IMR-90 (cell line): ENCODE measurements around the gene ACTA2. TPM values are rescaled to one million over a fixed set of nuclear protein-coding genes. Genes with fewer than 3 reads are reported as not detected.

ENCODE experiments used
- ATAC-seq: fragments of 200-7000 bp; cut with Tn5 transposase; 2 replicates; pipeline ENCODE4 v1.9.1; 2020; ENCODE audit warnings: low read depth, mild to moderate bottlenecking, moderate library complexity
- BruUV-seq: library from RNA; stranded (reverse); fragments of 400-500 nt; replicated peaks from 2 replicates; lab custom pipeline; 2021; lab: Mats Ljungman, UMichigan
- CTCF ChIA-PET: fragments of 300-600 bp; formaldehyde crosslinking; extraction: SDS; loops from one replicate; lab custom pipeline; 2021; ENCODE audit warnings: antibody characterized with exemption; lab: Yijun Ruan, JAX
- POLR2A ChIA-PET: fragments of 300-600 bp; sonication (Branson Sonifier 250); formaldehyde crosslinking; loops from one replicate; lab custom pipeline; 2022; ENCODE audit warnings: antibody characterized with exemption; ENCODE audit not compliant: unreplicated experiment; lab: Charles Lee
- DNase-seq: peaks from one replicate; pipeline ENCODE4 v3.0.0; 2013
- H2AFZ ChIP-seq: replicated peaks from 2 replicates; pipeline ENCODE3; 2013; ENCODE audit warnings: low read length, mild to moderate bottlenecking; ENCODE audit not compliant: poor library complexity
- H2AK5ac ChIP-seq: 2 replicates; pipeline ENCODE4 v1.6.1; 2013; ENCODE audit warnings: low read depth, low read length, inconsistent platforms
- H2AK9ac ChIP-seq: replicated peaks from 2 replicates; pipeline ENCODE3; 2013; ENCODE audit warnings: mild to moderate bottlenecking, low read depth, low read length, moderate library complexity; ENCODE audit not compliant: poor library complexity
- H2BK120ac ChIP-seq: 2 replicates; pipeline ENCODE4 v1.6.1; 2013; ENCODE audit warnings: low read depth, low read length, inconsistent platforms
- H2BK15ac ChIP-seq: 3 replicates; pipeline ENCODE4 v1.6.1; 2013; ENCODE audit warnings: low read depth, low read length, inconsistent platforms
- H2BK20ac ChIP-seq: 2 replicates; pipeline ENCODE4 v1.6.1; 2013; ENCODE audit warnings: low read depth, mild to moderate bottlenecking, inconsistent platforms, low read length, moderate library complexity
- H2BK5ac ChIP-seq: 2 replicates; pipeline ENCODE4 v1.6.1; 2013; ENCODE audit warnings: mild to moderate bottlenecking, low read depth, low read length, inconsistent platforms; ENCODE audit not compliant: poor library complexity, severe bottlenecking
- H3K14ac ChIP-seq: replicated peaks from 2 replicates; pipeline ENCODE4 v1.6.1; 2013; ENCODE audit warnings: low read depth, low read length, inconsistent platforms
- H3K18ac ChIP-seq: 2 replicates; pipeline ENCODE4 v1.6.1; 2013; ENCODE audit warnings: low read depth, low read length, control low read depth
- H3K23ac ChIP-seq: 2 replicates; pipeline ENCODE4 v1.6.1; 2013; ENCODE audit warnings: low read depth, low read length, inconsistent platforms
- H3K27ac ChIP-seq: 2 replicates; pipeline ENCODE4 v1.5.1; 2013; ENCODE audit warnings: mild to moderate bottlenecking, control low read depth, low read length; ENCODE audit not compliant: insufficient read depth
- H3K27me3 ChIP-seq: 2 replicates; pipeline ENCODE4 v1.6.1; 2013; ENCODE audit warnings: low read length; ENCODE audit not compliant: control insufficient read depth, insufficient read depth
- H3K36me3 ChIP-seq: 2 replicates; pipeline ENCODE4 v1.6.1; 2013; ENCODE audit warnings: low read length, mixed read lengths; ENCODE audit not compliant: control insufficient read depth, insufficient read depth
- H3K4ac ChIP-seq: 2 replicates; pipeline ENCODE4 v1.6.1; 2013; ENCODE audit warnings: low read depth, low read length, inconsistent platforms
- H3K4me1 ChIP-seq: 2 replicates; pipeline ENCODE4 v1.6.1; 2013; ENCODE audit warnings: low read length, mixed read lengths; ENCODE audit not compliant: control insufficient read depth, insufficient read depth
- H3K4me2 ChIP-seq: 2 replicates; pipeline ENCODE4 v1.6.1; 2013; ENCODE audit warnings: low read depth, mild to moderate bottlenecking, control low read depth, low read length, moderate library complexity
- H3K4me3 ChIP-seq: 2 replicates; pipeline ENCODE4 v1.5.1; 2013; ENCODE audit warnings: low read depth, mild to moderate bottlenecking, control low read depth, low read length, moderate library complexity; ENCODE audit not compliant: insufficient read depth
- H3K56ac ChIP-seq: 2 replicates; pipeline ENCODE4 v1.6.1; 2013; ENCODE audit warnings: low read length, inconsistent platforms; ENCODE audit not compliant: insufficient read depth; ENCODE audit errors: extremely low read depth
- H3K79me1 ChIP-seq, 2 experiments: 2 replicates each; pipeline ENCODE4 v1.6.1; 2013; ENCODE audit warnings: low read length in 2 of 2, inconsistent platforms in 1 of 2, low read depth in 1 of 2
- H3K9ac ChIP-seq: 2 replicates; pipeline ENCODE4 v1.6.1; 2013; ENCODE audit warnings: low read depth, low read length, control low read depth
- H3K9me1 ChIP-seq: 2 replicates; pipeline ENCODE4 v1.6.1; 2013; ENCODE audit warnings: low read length, inconsistent platforms; ENCODE audit not compliant: insufficient read depth
- H3K9me3 ChIP-seq: 2 replicates; pipeline ENCODE4 v1.6.1; 2013; ENCODE audit warnings: low read length; ENCODE audit not compliant: control insufficient read depth, insufficient read depth
- H4K20me1 ChIP-seq: 2 replicates; pipeline ENCODE4 v1.6.1; 2013; ENCODE audit warnings: low read length, inconsistent platforms; ENCODE audit not compliant: insufficient read depth
- H4K5ac ChIP-seq: 2 replicates; pipeline ENCODE4 v1.6.1; 2013; ENCODE audit warnings: mild to moderate bottlenecking, low read depth, low read length, control low read depth
- H4K8ac ChIP-seq, 2 experiments: 2 replicates each; pipeline ENCODE4 v1.6.1; 2013; ENCODE audit warnings: low read depth in 2 of 2, low read length in 2 of 2, control low read depth in 1 of 2, inconsistent platforms in 1 of 2
- H4K91ac ChIP-seq: 2 replicates; pipeline ENCODE4 v1.6.1; 2013; ENCODE audit warnings: low read depth, low read length, inconsistent platforms; ENCODE audit not compliant: insufficient read depth
- BHLHE40 ChIP-seq: fragments of 150-350 bp; IDR thresholded peaks from 2 replicates; pipeline ENCODE4 v1.6.1; 2016; ENCODE audit warnings: mild to moderate bottlenecking, low read depth, low read length
- FOS ChIP-seq: fragments of 150-350 bp; IDR thresholded peaks from 2 replicates; pipeline ENCODE4 v1.6.1; 2016; ENCODE audit warnings: low read depth, low read length
- MAZ ChIP-seq: IDR thresholded peaks from 2 replicates; pipeline ENCODE4 v1.6.1; 2012; ENCODE audit warnings: low read depth, mild to moderate bottlenecking, low read length, improper control_type of control experiment, moderate library complexity, borderline replicate concordance
- MXI1 ChIP-seq: IDR thresholded peaks from 2 replicates; pipeline ENCODE4 v1.6.1; 2012; ENCODE audit warnings: low read depth, mild to moderate bottlenecking, low read length, moderate library complexity, borderline replicate concordance
- RAD21 ChIP-seq: IDR thresholded peaks from 2 replicates; pipeline ENCODE4 v1.6.1; 2012; ENCODE audit warnings: low read length, improper control_type of control experiment
- SMC3 ChIP-seq: fragments of 150-350 bp; IDR thresholded peaks from 2 replicates; pipeline ENCODE4 v1.6.1; 2016; ENCODE audit warnings: low read depth, mild to moderate bottlenecking, antibody characterized with exemption, low read length, moderate library complexity
- WGBS, 2 experiments: methylation state at CpG; one replicate each; pipeline versions ENCODE4 v1.1.5 to v1.1.7; 2013; ENCODE audit warnings: missing lambda C conversion rate in 2 of 2; ENCODE audit not compliant: insufficient read length in 1 of 2; ENCODE audit errors: extremely low coverage in 2 of 2; 5-methylcytosine and 5-hydroxymethylcytosine counted together
- dilution Hi-C: fragments of 300-500 bp; cut with HindIII; formaldehyde crosslinking; loops from one replicate; pipeline ENCODE4 v1.14.3; 2018; ENCODE audit warnings: low sequenced_read_pairs; ENCODE audit not compliant: unreplicated experiment
- in situ Hi-C: fragments of 300-500 bp; cut with MboI; formaldehyde crosslinking; loops from 3 replicates; pipeline ENCODE4 v1.14.3; 2019; ENCODE audit warnings: low sequenced_read_pairs, inconsistent platforms, mixed read lengths
- intact Hi-C: fragments of 100-400 bp; cut with micrococcal nuclease; formaldehyde crosslinking; loops from 2 replicates; pipeline ENCODE4 v1.10.0; 2022
- polyA plus RNA-seq, 3 experiments: library from polyadenylated mRNA; depleted of rRNA; stranded (reverse); fragments of >200 nt; gene quantifications; 2 replicates each; pipeline ENCODE4 v1.2.3, GENCODE V29; 2012; ENCODE audit warnings: low replicate concordance in 1 of 3
- total RNA-seq: library from RNA; depleted of rRNA; stranded (reverse); fragments of >200 nt; gene quantifications from 2 replicates; pipeline ENCODE4 v1.2.3, GENCODE V29; 2012

ACTA2 gene
- total and polyA plus RNA-seq, 2 of the 4 experiments (the other 2 are of a cell fraction) = 978 to 1,235 TPM

DNA sequence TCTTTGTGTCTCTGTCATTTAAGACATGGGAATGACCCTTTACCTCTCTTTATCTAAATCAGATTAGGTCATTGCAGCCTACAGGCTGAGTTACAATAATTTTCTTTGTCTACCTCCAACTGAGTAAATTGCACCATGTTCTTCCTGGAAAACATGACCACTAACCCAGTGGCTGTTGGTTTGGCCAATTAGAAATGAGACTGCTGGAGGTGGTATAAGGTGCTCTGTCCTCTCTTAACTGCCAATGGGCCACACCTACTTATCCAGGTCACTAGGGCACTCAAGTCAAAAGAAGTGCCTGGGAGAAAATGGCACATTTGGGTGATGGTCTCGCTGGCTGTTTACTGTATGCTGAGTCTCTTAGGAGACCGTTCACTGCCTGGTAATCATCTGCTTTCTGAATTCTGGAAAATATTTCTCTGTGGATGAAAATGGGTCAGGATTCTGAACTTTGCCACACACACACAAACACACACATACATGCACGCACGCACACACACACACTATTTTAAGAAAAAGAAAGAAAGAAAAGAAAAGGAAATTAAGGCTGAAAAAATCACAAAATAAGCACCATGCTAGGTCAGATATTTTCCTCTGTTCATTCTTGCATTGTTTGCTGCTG lies 56.1 kb downstream of the ACTA2 start (continued):
- no peak for TF ChIP-seq BHLHE40

DNA sequence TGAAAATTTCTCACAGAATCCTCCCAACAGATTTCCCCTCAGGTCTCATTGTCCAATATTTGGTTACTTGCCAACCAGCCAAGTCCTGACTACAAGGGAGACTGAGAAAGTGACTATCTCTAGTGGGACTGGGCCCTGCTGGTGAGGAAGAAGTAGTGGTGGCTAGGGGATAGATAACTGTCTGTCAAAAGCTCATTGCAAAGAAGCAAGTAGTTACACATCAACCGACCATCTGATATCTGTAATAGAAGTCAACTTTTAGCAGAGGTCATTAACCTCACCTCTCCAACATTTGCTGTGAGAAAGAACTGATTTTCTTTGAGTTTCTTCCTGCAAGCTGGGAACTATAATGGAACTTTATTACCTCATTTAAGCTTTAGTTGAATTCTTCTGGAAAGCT lies 57.3 kb downstream of the ACTA2 start:
- Histone ChIP-seq H3K14ac (peak overlapping the region; percentile 87; the same call in 1 of the 2 replicates), H3K27me3 (no peaks in the 10 kb centered on the region), H3K23ac (no peak overlapping the region; the same call in 1 of the 2 replicates), H2BK5ac (peak overlapping the region; percentile 79), H4K91ac (peak overlapping the region; percentile 66; the same call in 1 of the 2 replicates), H3K4me2 (no peak overlapping the region), H2BK120ac (peak overlapping the region; percentile 74), H3K4me1 (peaks cover 37% of the 10 kb centered on the region), H2BK15ac (peak overlapping the region; percentile 75; the same call in 2 of the 3 replicates), H3K4me3 (no peak overlapping the region), H3K27ac (peak overlapping the region; percentile 17; the same call in 1 of the 2 replicates), H3K9me1 (peaks cover 21% of the 10 kb centered on the region), H3K56ac (no peak overlapping the region), H3K79me1 (peaks cover 43 to 71% of the 10 kb centered on the region in 2 experiments), H3K9ac (no peak overlapping the region), H2BK20ac (peak overlapping the region; percentile 69; the same call in 1 of the 2 replicates), H2AFZ (no peak overlapping the region), H4K5ac (peak overlapping the region; percentile 44; the same call in 1 of the 2 replicates), H3K18ac (peak overlapping the region; percentile 39; the same call in 1 of the 2 replicates), H3K36me3 (peaks cover 5% of the 10 kb centered on the region; the same call in 1 of the 2 replicates), H2AK5ac (peak overlapping the region; percentile 67), H3K9me3 (no peaks in the 10 kb centered on the region), H3K4ac (peak overlapping the region; percentile 79), H4K20me1 (no peaks in the 10 kb centered on the region; the same call in 1 of the 2 replicates), H2AK9ac (no peak overlapping the region), H4K8ac (peak overlapping the region in 1 of 2 experiments; percentile 57; a peak in 1 of 4 replicates)
- DNase-seq = no peak
- WGBS, 2 experiments = no CpG with 5 or more reads among the region's 1 CpG
- ATAC-seq = no peak
- ChIA-PET CTCF (interaction anchor here (1.0 to 1.2 kb wide), 2 partner anchors 11 to 59 kb away, joined by 3 read pairs; no protein-coding TSS in a partner anchor), POLR2A (no interaction called here)
- TF ChIP-seq RAD21 (no peak), SMC3 (no peak), FOS (no peak), MXI1 (no peak), MAZ (no peak)
- in situ Hi-C loops (no loop called here), intact Hi-C loops (no loop called here), dilution Hi-C loops (no loop called here)
- BruUV-seq = no TSS peak
